22Rv1 (cell line): ENCODE data around the gene MAP1LC3B2.

ENCODE experiments used
- ZFX ChIP-seq: fragments of 450-650 bp; IDR thresholded peaks from 2 replicates; pipeline ENCODE4 v1.6.1; 2017; ENCODE audit warnings: antibody characterized with exemption, borderline replicate concordance
- TF ChIP-seq, protein P1 (sequence below): fragments of 450-650 bp; IDR thresholded peaks from 2 replicates; pipeline ENCODE4 v1.5.1; 2017; ENCODE audit warnings: mild to moderate bottlenecking

DNA sequence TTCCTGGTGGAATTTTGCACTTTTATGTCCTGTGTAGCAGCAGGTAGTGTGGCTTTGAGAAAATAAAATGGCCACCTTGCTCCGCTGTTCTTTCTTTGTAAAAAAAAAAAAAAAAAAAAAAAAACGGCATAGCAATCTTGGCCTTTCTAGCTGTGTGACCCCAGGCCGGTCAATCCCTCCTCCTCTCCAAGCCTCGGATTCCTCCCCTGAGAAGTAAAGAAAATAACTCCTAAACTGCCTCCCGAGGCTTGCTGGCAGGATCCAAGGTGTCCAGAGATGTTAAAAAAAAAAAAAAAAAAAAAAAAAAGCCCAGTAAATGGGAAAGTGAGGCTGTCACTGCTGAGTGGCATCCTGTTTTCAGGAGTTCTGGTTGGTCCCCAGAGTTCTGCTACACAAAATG is 23.9 kb upstream of the MAP1LC3B2 start:
- TF ChIP-seq, protein P1, sequence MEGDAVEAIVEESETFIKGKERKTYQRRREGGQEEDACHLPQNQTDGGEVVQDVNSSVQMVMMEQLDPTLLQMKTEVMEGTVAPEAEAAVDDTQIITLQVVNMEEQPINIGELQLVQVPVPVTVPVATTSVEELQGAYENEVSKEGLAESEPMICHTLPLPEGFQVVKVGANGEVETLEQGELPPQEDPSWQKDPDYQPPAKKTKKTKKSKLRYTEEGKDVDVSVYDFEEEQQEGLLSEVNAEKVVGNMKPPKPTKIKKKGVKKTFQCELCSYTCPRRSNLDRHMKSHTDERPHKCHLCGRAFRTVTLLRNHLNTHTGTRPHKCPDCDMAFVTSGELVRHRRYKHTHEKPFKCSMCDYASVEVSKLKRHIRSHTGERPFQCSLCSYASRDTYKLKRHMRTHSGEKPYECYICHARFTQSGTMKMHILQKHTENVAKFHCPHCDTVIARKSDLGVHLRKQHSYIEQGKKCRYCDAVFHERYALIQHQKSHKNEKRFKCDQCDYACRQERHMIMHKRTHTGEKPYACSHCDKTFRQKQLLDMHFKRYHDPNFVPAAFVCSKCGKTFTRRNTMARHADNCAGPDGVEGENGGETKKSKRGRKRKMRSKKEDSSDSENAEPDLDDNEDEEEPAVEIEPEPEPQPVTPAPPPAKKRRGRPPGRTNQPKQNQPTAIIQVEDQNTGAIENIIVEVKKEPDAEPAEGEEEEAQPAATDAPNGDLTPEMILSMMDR = no peak
- TF ChIP-seq ZFX = no peak
